ENCODE measurements around the gene CMTR1.

- TF ChIP-seq CTCF (IDR thresholded peaks at IDR 0.05) (no peak), EP300 (IDR thresholded peaks at IDR 0.05) (no peak), POLR2A (IDR thresholded peaks at IDR 0.05) (no peak)
These were observed 87.9 kb downstream of the CMTR1 start for GRCh38 chr6:37520926-37521325.

All from ovary (tissue), 3 donors.